WTC11 (cell line): ENCODE measurements around the gene MTA1. TPM values are rescaled to one million over a fixed set of nuclear protein-coding genes. Genes with fewer than 3 reads are reported as not detected.

ENCODE experiments used
- ATAC-seq: fragments of 200-7000 bp; cut with Tn5 transposase; 2 replicates; pipeline ENCODE4 v1.10.0; 2021; ENCODE audit warnings: mild to moderate bottlenecking, moderate library complexity
- CTCF ChIA-PET: fragments of 300-600 bp; sonication (Branson Sonifier 250); formaldehyde crosslinking; loops from one replicate; lab custom pipeline; 2021; ENCODE audit warnings: antibody characterized with exemption; lab: Charles Lee
- POLR2A ChIA-PET: fragments of 350-600 bp; sonication (Branson Sonifier 250); formaldehyde crosslinking; loops from one replicate; lab custom pipeline; 2021; ENCODE audit warnings: antibody characterized with exemption; lab: Charles Lee
- DNase-seq: peaks from one replicate; pipeline ENCODE4 v3.0.0; 2021; ENCODE audit warnings: low spot score
- H3K27ac Mint-ChIP-seq: 2 replicates; pipeline ENCODE4 v1.8.0; 2021; ENCODE audit warnings: mixed read lengths
- H3K27me3 Mint-ChIP-seq: 2 replicates; pipeline ENCODE4 v1.8.0; 2021; ENCODE audit warnings: low read depth, mild to moderate bottlenecking, moderate library complexity, mixed read lengths
- H3K36me3 Mint-ChIP-seq: 2 replicates; pipeline ENCODE4 v1.8.0; 2021; ENCODE audit warnings: mixed read lengths
- H3K4me1 Mint-ChIP-seq: 2 replicates; pipeline ENCODE4 v1.8.0; 2022; ENCODE audit warnings: mixed read lengths
- H3K4me3 Mint-ChIP-seq: 2 replicates; pipeline ENCODE4 v1.8.0; 2021; ENCODE audit warnings: mild to moderate bottlenecking, moderate library complexity, mixed read lengths
- H3K9me3 Mint-ChIP-seq: 2 replicates; pipeline ENCODE4 v1.8.0; 2021; ENCODE audit warnings: mixed read lengths
- ATF1 ChIP-seq: sonication (generic); formaldehyde crosslinking; IDR thresholded peaks from 2 replicates; pipeline ENCODE4 v1.8.1; 2023; ENCODE audit warnings: mild to moderate bottlenecking, moderate library complexity, missing genetic modification reagents
- GABPB1 ChIP-seq: sonication (generic); formaldehyde crosslinking; IDR thresholded peaks from 2 replicates; pipeline ENCODE4 v1.8.1; 2023; ENCODE audit warnings: mild to moderate bottlenecking, missing genetic modification reagents
- GTF2I ChIP-seq: fragments of 250-450 bp; sonication (Bioruptor Pico); conservative IDR thresholded peaks from 2 replicates; pipeline ENCODE4 v1.4.0; 2021; ENCODE audit warnings: mild to moderate bottlenecking
- JUN ChIP-seq: sonication (generic); formaldehyde crosslinking; IDR thresholded peaks from 2 replicates; pipeline ENCODE4 v1.8.0; 2023; ENCODE audit warnings: mild to moderate bottlenecking, missing genetic modification reagents
- NFATC4 ChIP-seq: fragments of 250-450 bp; sonication (Bioruptor Pico); IDR thresholded peaks from 2 replicates; pipeline ENCODE4 v1.9.0; 2021; ENCODE audit warnings: mild to moderate bottlenecking
- RORB ChIP-seq: fragments of 250-450 bp; sonication (Bioruptor Pico); IDR thresholded peaks from 2 replicates; pipeline ENCODE4 v1.9.0; 2021; ENCODE audit warnings: mild to moderate bottlenecking
- SMAD4 ChIP-seq: sonication (generic); formaldehyde crosslinking; IDR thresholded peaks from 2 replicates; pipeline ENCODE4 v1.8.0; 2022; ENCODE audit warnings: mild to moderate bottlenecking, missing genetic modification reagents
- TCF7 ChIP-seq: sonication (generic); formaldehyde crosslinking; IDR thresholded peaks from 2 replicates; pipeline ENCODE4 v1.8.0; 2022; ENCODE audit warnings: mild to moderate bottlenecking, low read depth, missing genetic modification reagents, moderate library complexity
- ZNF121 ChIP-seq: sonication (generic); formaldehyde crosslinking; IDR thresholded peaks from 2 replicates; pipeline ENCODE4 v1.8.0; 2023; ENCODE audit warnings: missing genetic modification reagents
- ZNF416 ChIP-seq: fragments of 250-450 bp; sonication (Bioruptor Pico); IDR thresholded peaks from 2 replicates; pipeline ENCODE4 v1.9.0; 2021; ENCODE audit warnings: mild to moderate bottlenecking, inconsistent platforms
- ZNF423 ChIP-seq: fragments of 250-450 bp; sonication (Bioruptor Pico); IDR thresholded peaks from 2 replicates; pipeline ENCODE4 v2.1.2; 2022; ENCODE audit warnings: mild to moderate bottlenecking, moderate library complexity
- total RNA-seq: library from RNA; stranded (reverse); gene quantifications from 3 replicates; pipeline ENCODE4 v1.2.3, GENCODE V29; 2021
- TF ChIP-seq, protein P1 (sequence below): sonication (generic); formaldehyde crosslinking; IDR thresholded peaks from 2 replicates; pipeline ENCODE4 v1.8.1; 2023; ENCODE audit warnings: mild to moderate bottlenecking, missing genetic modification reagents
- TF ChIP-seq, protein P2 (sequence below): fragments of 250-450 bp; sonication (Bioruptor Pico); IDR thresholded peaks from 2 replicates; pipeline ENCODE4 v2.1.2; 2022; ENCODE audit warnings: mild to moderate bottlenecking, moderate library complexity
- TF ChIP-seq, protein P3 (sequence below): sonication (generic); formaldehyde crosslinking; IDR thresholded peaks from 2 replicates; pipeline ENCODE4 v1.8.1; 2022; ENCODE audit warnings: mild to moderate bottlenecking, missing genetic modification reagents, moderate library complexity, borderline replicate concordance
- TF ChIP-seq, protein P4 (sequence below): sonication (generic); formaldehyde crosslinking; IDR thresholded peaks from 2 replicates; pipeline ENCODE4 v1.8.1; 2023; ENCODE audit warnings: mild to moderate bottlenecking, missing genetic modification reagents, moderate library complexity
- TF ChIP-seq, protein P5 (sequence below): sonication (generic); formaldehyde crosslinking; conservative IDR thresholded peaks from 2 replicates; pipeline ENCODE4 v1.8.1; 2023; ENCODE audit warnings: mild to moderate bottlenecking, low read depth, missing genetic modification reagents, moderate library complexity

MTA1 gene
- total RNA-seq, 1 experiment from 2014 or later, result 279 TPM

DNA sequence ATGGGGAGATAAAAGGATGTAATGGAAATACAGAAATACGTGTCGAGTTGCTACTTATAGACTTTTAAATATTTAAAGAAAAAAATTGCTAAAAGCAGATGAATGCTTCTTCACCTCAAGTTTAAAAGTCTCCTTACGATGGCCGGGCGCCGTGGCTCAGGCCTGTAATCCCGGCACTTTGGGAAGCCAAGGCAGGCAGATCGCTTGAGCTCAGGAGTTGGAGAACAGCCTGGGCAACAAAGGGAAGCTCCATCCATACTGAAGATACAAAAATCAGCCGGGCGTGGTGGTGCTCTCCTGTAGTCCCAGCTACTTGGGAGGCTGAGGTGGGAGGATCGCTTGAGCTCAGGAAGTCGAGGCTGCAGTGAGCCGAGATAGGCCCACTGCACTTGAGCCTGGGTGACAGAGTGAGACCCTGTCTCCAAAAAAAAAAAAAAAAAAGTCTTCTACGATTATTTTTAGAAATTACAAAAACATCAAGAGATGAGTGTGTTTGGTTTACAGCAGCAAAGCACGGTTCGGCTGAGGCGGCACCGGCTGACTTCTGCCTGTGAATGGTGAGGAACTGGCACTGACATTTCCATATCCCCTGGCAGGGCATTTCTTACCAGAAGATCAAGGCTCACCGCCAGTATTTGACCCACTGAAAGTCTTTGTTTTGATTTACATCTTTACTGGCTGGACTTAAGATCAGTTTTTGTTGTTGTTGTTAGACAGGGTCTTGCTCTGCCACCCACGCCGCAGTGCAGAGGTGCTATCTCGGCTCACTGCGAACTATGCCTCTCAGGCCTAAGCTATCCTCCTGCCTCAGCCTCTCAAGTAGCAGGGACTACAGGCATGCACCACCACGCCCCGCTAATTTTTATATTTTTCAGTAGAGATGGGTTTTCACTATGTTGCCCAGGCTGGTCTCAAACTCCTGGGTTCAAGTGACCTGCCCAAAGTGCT lies 3.9 kb upstream of the MTA1 start:
- POLR2A ChIA-PET, result no interaction called here
- peaks cover 60% of the 10 kb centered on the region for H3K27me3 Mint-ChIP-seq
- H3K4me3 Mint-ChIP-seq, result peak overlapping the region; percentile 63
- no peaks in the 10 kb centered on the region for H3K9me3 Mint-ChIP-seq
- no peak for TF ChIP-seq ZNF121 (CRISPR knock-in tag)
- no peak for TF ChIP-seq GABPB1 (CRISPR knock-in tag)
- TF ChIP-seq, protein P1, sequence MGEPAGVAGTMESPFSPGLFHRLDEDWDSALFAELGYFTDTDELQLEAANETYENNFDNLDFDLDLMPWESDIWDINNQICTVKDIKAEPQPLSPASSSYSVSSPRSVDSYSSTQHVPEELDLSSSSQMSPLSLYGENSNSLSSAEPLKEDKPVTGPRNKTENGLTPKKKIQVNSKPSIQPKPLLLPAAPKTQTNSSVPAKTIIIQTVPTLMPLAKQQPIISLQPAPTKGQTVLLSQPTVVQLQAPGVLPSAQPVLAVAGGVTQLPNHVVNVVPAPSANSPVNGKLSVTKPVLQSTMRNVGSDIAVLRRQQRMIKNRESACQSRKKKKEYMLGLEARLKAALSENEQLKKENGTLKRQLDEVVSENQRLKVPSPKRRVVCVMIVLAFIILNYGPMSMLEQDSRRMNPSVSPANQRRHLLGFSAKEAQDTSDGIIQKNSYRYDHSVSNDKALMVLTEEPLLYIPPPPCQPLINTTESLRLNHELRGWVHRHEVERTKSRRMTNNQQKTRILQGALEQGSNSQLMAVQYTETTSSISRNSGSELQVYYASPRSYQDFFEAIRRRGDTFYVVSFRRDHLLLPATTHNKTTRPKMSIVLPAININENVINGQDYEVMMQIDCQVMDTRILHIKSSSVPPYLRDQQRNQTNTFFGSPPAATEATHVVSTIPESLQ (CRISPR knock-in tag), result no peak
- TF ChIP-seq RORB (CRISPR knock-in tag), result no peak
- TF ChIP-seq JUN, result no peak
- TF ChIP-seq TCF7 (CRISPR knock-in tag), result no peak
- no peak for TF ChIP-seq GTF2I (CRISPR knock-in tag)
- TF ChIP-seq ATF1, result no peak
- no peak for TF ChIP-seq SMAD4
- TF ChIP-seq, protein P2, sequence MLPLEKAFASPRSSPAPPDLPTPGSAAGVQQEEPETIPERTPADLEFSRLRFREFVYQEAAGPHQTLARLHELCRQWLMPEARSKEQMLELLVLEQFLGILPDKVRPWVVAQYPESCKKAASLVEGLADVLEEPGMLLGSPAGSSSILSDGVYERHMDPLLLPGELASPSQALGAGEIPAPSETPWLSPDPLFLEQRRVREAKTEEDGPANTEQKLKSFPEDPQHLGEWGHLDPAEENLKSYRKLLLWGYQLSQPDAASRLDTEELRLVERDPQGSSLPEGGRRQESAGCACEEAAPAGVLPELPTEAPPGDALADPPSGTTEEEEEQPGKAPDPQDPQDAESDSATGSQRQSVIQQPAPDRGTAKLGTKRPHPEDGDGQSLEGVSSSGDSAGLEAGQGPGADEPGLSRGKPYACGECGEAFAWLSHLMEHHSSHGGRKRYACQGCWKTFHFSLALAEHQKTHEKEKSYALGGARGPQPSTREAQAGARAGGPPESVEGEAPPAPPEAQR (CRISPR knock-in tag), result no peak
- TF ChIP-seq, protein P3, sequence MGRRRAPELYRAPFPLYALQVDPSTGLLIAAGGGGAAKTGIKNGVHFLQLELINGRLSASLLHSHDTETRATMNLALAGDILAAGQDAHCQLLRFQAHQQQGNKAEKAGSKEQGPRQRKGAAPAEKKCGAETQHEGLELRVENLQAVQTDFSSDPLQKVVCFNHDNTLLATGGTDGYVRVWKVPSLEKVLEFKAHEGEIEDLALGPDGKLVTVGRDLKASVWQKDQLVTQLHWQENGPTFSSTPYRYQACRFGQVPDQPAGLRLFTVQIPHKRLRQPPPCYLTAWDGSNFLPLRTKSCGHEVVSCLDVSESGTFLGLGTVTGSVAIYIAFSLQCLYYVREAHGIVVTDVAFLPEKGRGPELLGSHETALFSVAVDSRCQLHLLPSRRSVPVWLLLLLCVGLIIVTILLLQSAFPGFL, result no peak
- TF ChIP-seq, protein P4, sequence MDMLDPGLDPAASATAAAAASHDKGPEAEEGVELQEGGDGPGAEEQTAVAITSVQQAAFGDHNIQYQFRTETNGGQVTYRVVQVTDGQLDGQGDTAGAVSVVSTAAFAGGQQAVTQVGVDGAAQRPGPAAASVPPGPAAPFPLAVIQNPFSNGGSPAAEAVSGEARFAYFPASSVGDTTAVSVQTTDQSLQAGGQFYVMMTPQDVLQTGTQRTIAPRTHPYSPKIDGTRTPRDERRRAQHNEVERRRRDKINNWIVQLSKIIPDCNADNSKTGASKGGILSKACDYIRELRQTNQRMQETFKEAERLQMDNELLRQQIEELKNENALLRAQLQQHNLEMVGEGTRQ (CRISPR knock-in tag), result no peak
- no peak for TF ChIP-seq NFATC4 (CRISPR knock-in tag)
- TF ChIP-seq ZNF423 (CRISPR knock-in tag), result no peak
- TF ChIP-seq, all 79 proteins: peak for 0
- no peak for ATAC-seq
- CTCF ChIA-PET, result interaction anchor here (0.6 to 1.1 kb wide), 3 partner anchors 38 to 70 kb away, joined by 3 read pairs; no protein-coding TSS in a partner anchor
- H3K36me3 Mint-ChIP-seq, result peaks cover 7% of the 10 kb centered on the region
- H3K4me1 Mint-ChIP-seq, result peaks cover 11% of the 10 kb centered on the region
- no peak overlapping the region for H3K27ac Mint-ChIP-seq
- no peak for DNase-seq

DNA sequence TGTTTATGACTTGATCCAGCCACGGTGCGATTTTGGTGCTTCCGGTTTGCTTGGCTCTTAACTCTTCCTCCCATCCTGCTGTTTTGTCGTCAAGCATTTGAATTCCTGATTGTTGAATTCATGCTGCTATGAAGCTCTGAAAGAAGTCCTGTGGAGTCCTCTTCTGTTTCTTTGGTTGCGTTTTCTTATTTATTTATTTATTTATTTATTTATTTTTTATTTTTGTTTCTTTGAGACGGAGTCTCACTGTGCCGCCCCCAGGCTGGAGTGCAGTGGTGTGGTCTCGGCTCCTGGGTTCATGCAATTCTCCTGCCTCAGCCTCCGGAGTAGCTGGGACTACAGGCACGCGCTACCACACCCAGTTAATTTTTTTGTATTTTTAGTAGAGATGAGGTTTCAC lies 3.0 kb upstream of the MTA1 start:
- no peak overlapping the region for H3K4me3 Mint-ChIP-seq
- peaks cover 6% of the 10 kb centered on the region for H3K36me3 Mint-ChIP-seq
- TF ChIP-seq, protein P5, sequence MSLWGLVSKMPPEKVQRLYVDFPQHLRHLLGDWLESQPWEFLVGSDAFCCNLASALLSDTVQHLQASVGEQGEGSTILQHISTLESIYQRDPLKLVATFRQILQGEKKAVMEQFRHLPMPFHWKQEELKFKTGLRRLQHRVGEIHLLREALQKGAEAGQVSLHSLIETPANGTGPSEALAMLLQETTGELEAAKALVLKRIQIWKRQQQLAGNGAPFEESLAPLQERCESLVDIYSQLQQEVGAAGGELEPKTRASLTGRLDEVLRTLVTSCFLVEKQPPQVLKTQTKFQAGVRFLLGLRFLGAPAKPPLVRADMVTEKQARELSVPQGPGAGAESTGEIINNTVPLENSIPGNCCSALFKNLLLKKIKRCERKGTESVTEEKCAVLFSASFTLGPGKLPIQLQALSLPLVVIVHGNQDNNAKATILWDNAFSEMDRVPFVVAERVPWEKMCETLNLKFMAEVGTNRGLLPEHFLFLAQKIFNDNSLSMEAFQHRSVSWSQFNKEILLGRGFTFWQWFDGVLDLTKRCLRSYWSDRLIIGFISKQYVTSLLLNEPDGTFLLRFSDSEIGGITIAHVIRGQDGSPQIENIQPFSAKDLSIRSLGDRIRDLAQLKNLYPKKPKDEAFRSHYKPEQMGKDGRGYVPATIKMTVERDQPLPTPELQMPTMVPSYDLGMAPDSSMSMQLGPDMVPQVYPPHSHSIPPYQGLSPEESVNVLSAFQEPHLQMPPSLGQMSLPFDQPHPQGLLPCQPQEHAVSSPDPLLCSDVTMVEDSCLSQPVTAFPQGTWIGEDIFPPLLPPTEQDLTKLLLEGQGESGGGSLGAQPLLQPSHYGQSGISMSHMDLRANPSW (CRISPR knock-in tag), result no peak
- TF ChIP-seq SMAD4 (no peak), ZNF416 (CRISPR knock-in tag) (no peak)
- no peak overlapping the region for H3K27ac Mint-ChIP-seq
- no peak for ATAC-seq
- POLR2A ChIA-PET, result no interaction called here
- CTCF ChIA-PET, result interaction anchor here (0.7 to 1.1 kb wide), 2 partner anchors 39 kb away, joined by 3 read pairs; no protein-coding TSS in a partner anchor
- peaks cover 53% of the 10 kb centered on the region for H3K27me3 Mint-ChIP-seq
- DNase-seq, result no peak
- peaks cover 13% of the 10 kb centered on the region for H3K4me1 Mint-ChIP-seq
- no peaks in the 10 kb centered on the region for H3K9me3 Mint-ChIP-seq
